NCI-H128 (cell line): ENCODE measurements around the gene UBE2L3.
"Not testable (repeated sequence)": the region's sequence is repeated elsewhere in the genome, so short reads cannot be mapped to it uniquely, and the experiment has no call there.

Source experiments
- DNase-seq: peaks from one replicate; lab custom pipeline; 2025; ENCODE audit not compliant: unreplicated experiment; lab: John Stamatoyannopoulos, UW

UBE2L3 gene

GRCh38 chr22:21567456-21568346, at the start of gene UBE2L3:
Gene UBE2L3 (plus strand): TSS chr22:21567714. CDS start chr22:21567745, 31 bp downstream.
- no peak for DNase-seq

- not testable (repeated sequence) for DNase-seq
These were observed 40.6 kb upstream of the UBE2L3 start for GRCh38 chr22:21526705-21527500.

GRCh38 chr22:21531525-21531924, 36.0 kb upstream of the UBE2L3 start:
- DNase-seq: not testable (repeated sequence)

- not testable (repeated sequence) for DNase-seq
These were observed 34.5 kb upstream of the UBE2L3 start for GRCh38 chr22:21532863-21533648.

GRCh38 chr22:21539862-21540261, 27.7 kb upstream of the UBE2L3 start:
- DNase-seq: not testable (repeated sequence)

GRCh38 chr22:21544432-21545322, 22.8 kb upstream of the UBE2L3 start:
- not testable (repeated sequence) for DNase-seq

GRCh38 chr22:21549558-21549957, 18.0 kb upstream of the UBE2L3 start:
- DNase-seq: not testable (repeated sequence)

GRCh38 chr22:21550008-21550677, 17.4 kb upstream of the UBE2L3 start:
- not testable (repeated sequence) for DNase-seq

GRCh38 chr22:21550678-21551047, 16.9 kb upstream of the UBE2L3 start:
- DNase-seq: not testable (repeated sequence)

GRCh38 chr22:21551361-21551760, 16.2 kb upstream of the UBE2L3 start, which contains the start of gene RIMBP3C:
Gene RIMBP3C (minus strand): TSS chr22:21551461. CDS start chr22:21550976, 485 bp downstream.
- DNase-seq: not testable (repeated sequence)

GRCh38 chr22:21559345-21560125, 8.0 kb upstream of the UBE2L3 start:
- DNase-seq: not testable (repeated sequence)

GRCh38 chr22:21560657-21561056, 6.9 kb upstream of the UBE2L3 start:
- DNase-seq: not testable (repeated sequence)

GRCh38 chr22:21563912-21564311, 3.6 kb upstream of the UBE2L3 start:
- DNase-seq: no peak

GRCh38 chr22:21564411-21564810, 3.1 kb upstream of the UBE2L3 start:
- no peak for DNase-seq

- no peak for DNase-seq
These were observed 997 bp downstream of the UBE2L3 start for GRCh38 chr22:21568347-21569075.

GRCh38 chr22:21569076-21569427, 1.5 kb downstream of the UBE2L3 start:
- DNase-seq: not testable (repeated sequence)

- DNase-seq: no peak
These were observed 2.1 kb downstream of the UBE2L3 start for GRCh38 chr22:21569459-21570170.
